HepG2 (cell line): ENCODE data around the gene POPDC2. TPM values are rescaled to one million over a fixed set of nuclear protein-coding genes. Genes with fewer than 3 reads are reported as not detected.

Experiments
- ATAC-seq: fragments of 200-7000 bp; cut with Tn5 transposase; 3 replicates; pipeline ENCODE4 v1.9.1; 2020; ENCODE audit warnings: mild to moderate bottlenecking, moderate library complexity
- BruUV-seq: library from RNA; stranded (reverse); fragments of 400-500 nt; replicated peaks from 2 replicates; lab custom pipeline; 2021; lab: Mats Ljungman, UMichigan
- CTCF ChIA-PET: fragments of 300-600 bp; formaldehyde crosslinking; extraction: SDS; loops from one replicate; lab custom pipeline; 2021; ENCODE audit warnings: low total read pairs, inconsistent platforms, low intra/inter-chr PET ratio; lab: Yijun Ruan, JAX
- POLR2A ChIA-PET: fragments of 350-600 bp; sonication (Branson Sonifier 250); formaldehyde crosslinking; loops from one replicate; lab custom pipeline; 2020; ENCODE audit warnings: antibody characterized with exemption, inconsistent platforms; lab: Yijun Ruan, JAX
- DNase-seq: peaks from one replicate; pipeline ENCODE4 v3.0.0-alpha.2; 2015; ENCODE audit warnings: low spot score
- FAIRE-seq: peaks from 3 replicates; lab custom pipeline; 2011; peaks lifted over from hg19 to GRCh38; lab: Jason Lieb, UNC
- H2AFZ ChIP-seq: one replicate; pipeline ENCODE4 v1.6.1; 2011; ENCODE audit warnings: low read length, inconsistent platforms
- H3K27ac ChIP-seq: fragments of 300-600 bp; 3 replicates; pipeline ENCODE4 v1.8.0; 2011; ENCODE audit warnings: mixed run types, mild to moderate bottlenecking, mixed read lengths, low read length, inconsistent platforms; ENCODE audit not compliant: insufficient read depth; ENCODE audit errors: extremely low read length
- H3K27me3 ChIP-seq, 2 experiments: fragments of 200-600 bp in 1 of 2; 2 replicates in 1 of 2; 3 replicates in 1 of 2; pipeline versions ENCODE4 v1.6.0 to v1.8.0; 2011; ENCODE audit warnings: low read length in 2 of 2, mild to moderate bottlenecking in 2 of 2, moderate library complexity in 2 of 2, inconsistent platforms in 1 of 2; ENCODE audit not compliant: insufficient read depth in 2 of 2, control insufficient read depth in 1 of 2
- H3K36me3 ChIP-seq, 2 experiments: fragments of 200-600 bp in 1 of 2; replicated peaks in 1 of 2; 2 replicates in 1 of 2; 3 replicates in 1 of 2; pipeline versions ENCODE4 v1.5.1 to v1.8.0; 2011; ENCODE audit warnings: low read length in 2 of 2, inconsistent platforms in 1 of 2; ENCODE audit not compliant: insufficient read depth in 2 of 2, control insufficient read depth in 1 of 2
- H3K4me1 ChIP-seq: 2 replicates; pipeline ENCODE4 v1.5.1; 2012; ENCODE audit warnings: low read length, inconsistent platforms; ENCODE audit not compliant: insufficient read depth
- H3K4me2 ChIP-seq: 2 replicates; pipeline ENCODE4 v1.6.0; 2011; ENCODE audit warnings: low read depth, low read length, inconsistent platforms
- H3K4me3 ChIP-seq, 3 experiments: fragments of 200-600 bp in 1 of 3; sonication (generic), shearing (Covaris generic) in 1 of 3; replicated peaks in 1 of 3; 2 replicates each; pipeline ENCODE4 v1.5.1; 2011 to 2016; ENCODE audit warnings: low read length in 3 of 3, inconsistent platforms in 2 of 3, low read depth in 2 of 3, mild to moderate bottlenecking in 2 of 3, control low read depth in 1 of 3, mixed read lengths in 1 of 3; ENCODE audit not compliant: insufficient read depth in 1 of 3
- H3K79me2 ChIP-seq: one replicate; pipeline ENCODE4 v1.6.1; 2011; ENCODE audit warnings: low read length, inconsistent platforms; ENCODE audit not compliant: insufficient read depth
- H3K9ac ChIP-seq: 2 replicates; pipeline ENCODE4 v1.6.0; 2011; ENCODE audit warnings: mild to moderate bottlenecking, low read depth, low read length, inconsistent platforms; ENCODE audit not compliant: insufficient read depth
- H3K9me3 ChIP-seq: 2 replicates; pipeline ENCODE4 v1.5.1; 2012; ENCODE audit warnings: mild to moderate bottlenecking, low read length
- H4K20me1 ChIP-seq: 2 replicates; pipeline ENCODE4 v1.6.0; 2011; ENCODE audit warnings: inconsistent platforms, mild to moderate bottlenecking, low read length, moderate library complexity; ENCODE audit not compliant: insufficient read depth
- BCL6 ChIP-seq: IDR thresholded peaks from 2 replicates; pipeline ENCODE4 v1.6.1; 2016; ENCODE audit warnings: missing genetic modification reagents, missing compliant biosample characterization
- KLF16 ChIP-seq, 2 experiments: sonication (generic) in 1 of 2; formaldehyde crosslinking in 1 of 2; IDR thresholded peaks; 2 replicates each; pipeline versions ENCODE4 v1.6.1 to v1.8.0; 2016 to 2023; ENCODE audit warnings: missing genetic modification reagents in 2 of 2, missing compliant biosample characterization in 1 of 2
- NFKBIZ ChIP-seq: IDR thresholded peaks from 2 replicates; pipeline ENCODE4 v1.6.1; 2018; ENCODE audit warnings: missing genetic modification reagents, missing compliant biosample characterization
- POLR2A ChIP-seq, 2 experiments: IDR thresholded peaks; 2 replicates each; pipeline ENCODE4 v1.6.1; 2011; ENCODE audit warnings: low read depth in 2 of 2, low read length in 2 of 2, mild to moderate bottlenecking in 1 of 2, moderate library complexity in 1 of 2; ENCODE audit not compliant: insufficient read depth in 1 of 2
- ZKSCAN8 ChIP-seq: IDR thresholded peaks from 2 replicates; pipeline ENCODE4 v1.6.1; 2016; ENCODE audit warnings: borderline replicate concordance, missing genetic modification reagents, missing compliant biosample characterization
- ZNF616 ChIP-seq: sonication (generic); formaldehyde crosslinking; IDR thresholded peaks from 2 replicates; pipeline ENCODE4 v1.5.0; 2020; ENCODE audit warnings: low read depth, mild to moderate bottlenecking, missing genetic modification reagents
- ZNF816 ChIP-seq: sonication (generic); formaldehyde crosslinking; IDR thresholded peaks from 2 replicates; pipeline ENCODE4 v1.8.0; 2022; ENCODE audit warnings: missing genetic modification reagents, mild to moderate bottlenecking, borderline replicate concordance
- WGBS: methylation state at CpG from one replicate; pipeline ENCODE4 v1.1.6; 2017; ENCODE audit warnings: low lambda C conversion rate; 5-methylcytosine and 5-hydroxymethylcytosine counted together
- in situ Hi-C: cut with HindIII; loops from 2 replicates; pipeline ENCODE4 v1.10.0; 2017; ENCODE audit warnings: low pct_unique_long_range_greater_than_20kb; ENCODE audit not compliant: extremely low pct_ligation_motif_present
- intact Hi-C: fragments of 100-400 bp; cut with micrococcal nuclease; formaldehyde crosslinking; loops from one replicate; pipeline ENCODE4 v1.10.0; 2022; ENCODE audit not compliant: unreplicated experiment
- polyA plus RNA-seq, 8 experiments: library from polyadenylated mRNA; depleted of rRNA in 3 of 8; stranded (reverse) in 7 of 8; unstranded in 1 of 8; fragments of >200 nt; fragmentation: Illumina TruSeq in 4 of 8; extraction: Trizol in 4 of 8; gene quantifications; 2 replicates each; pipeline versions ENCODE4 v1.2.1 to v1.2.3, GENCODE V29; 2011 to 2016; ENCODE audit warnings: low read depth in 4 of 8, missing spikeins in 1 of 8, mixed read lengths in 1 of 8; ENCODE audit not compliant: insufficient read depth in 1 of 8
- total RNA-seq, 5 experiments: library from RNA; depleted of rRNA; stranded (reverse); fragments of >200 nt; fragmentation: Illumina TruSeq; extraction: Trizol; gene quantifications; 2 replicates each; pipeline ENCODE4 v1.2.3, GENCODE V29; 2016; ENCODE audit warnings: low read depth in 1 of 5
- TF ChIP-seq, protein P1 (sequence below): sonication (generic); formaldehyde crosslinking; IDR thresholded peaks from 2 replicates; pipeline ENCODE4; 2020; ENCODE audit warnings: missing genetic modification reagents, mild to moderate bottlenecking, borderline replicate concordance
- TF ChIP-seq, protein P2 (sequence below), 2 experiments: IDR thresholded peaks; 2 replicates each; pipeline ENCODE4 v1.6.1; 2011 to 2012; ENCODE audit warnings: low read length in 2 of 2, borderline replicate concordance in 1 of 2, low read depth in 1 of 2, mild to moderate bottlenecking in 1 of 2, moderate library complexity in 1 of 2

Gene POPDC2
- total and polyA plus RNA-seq, 2 of the 13 experiments (the other 11 are each of a cell fraction or from before 2014, with no cell fraction given) = 0.18 to 0.58 TPM

DNA sequence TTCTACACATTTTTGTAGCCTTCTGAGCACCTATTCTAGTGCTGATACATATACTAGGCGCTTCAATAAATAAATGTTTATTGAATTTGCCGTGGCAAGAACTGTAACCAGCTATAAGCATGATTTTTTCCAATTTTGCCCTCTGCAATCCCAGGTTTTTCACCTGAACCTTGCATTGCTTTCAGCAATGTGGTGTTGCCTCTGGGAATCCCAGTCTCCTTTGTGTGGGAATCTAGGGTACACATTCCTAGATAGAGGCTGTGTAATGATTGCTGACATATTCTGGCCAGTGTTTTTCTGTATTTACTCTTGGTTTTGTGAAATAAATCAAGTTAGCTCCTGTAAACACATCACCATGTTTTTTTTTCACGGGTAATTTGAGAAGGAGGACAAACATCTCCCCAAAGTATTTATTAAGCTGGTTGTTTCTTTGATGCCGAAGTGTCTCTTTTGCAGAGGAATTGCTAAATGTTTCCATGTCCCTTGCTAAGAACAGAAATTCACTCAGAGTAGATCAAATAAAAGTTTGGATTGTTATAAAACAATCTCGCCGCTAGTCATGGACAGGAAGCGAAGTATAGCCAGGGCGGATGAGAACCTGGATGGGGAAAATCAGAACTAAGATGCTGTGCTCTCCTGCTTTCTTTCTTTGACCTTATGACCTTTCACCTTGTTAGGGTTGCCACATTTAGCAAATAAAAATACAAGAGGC, 43.6 kb upstream of the POPDC2 start:
- H3K36me3 ChIP-seq = no peaks in the 10 kb centered on the region
- no peaks in the 10 kb centered on the region for H3K79me2 ChIP-seq
- H3K9ac ChIP-seq = no peak overlapping the region
- peak; percentile 73 for ATAC-seq
- no peaks in the 10 kb centered on the region for H3K9me3 ChIP-seq
- DNase-seq = peak; percentile 17
- peaks cover 11% of the 10 kb centered on the region for H3K4me1 ChIP-seq
- no peaks in the 10 kb centered on the region; a peak in 1 of 5 replicates for H3K27me3 ChIP-seq
- WGBS = 14% methylated on average over 8 of the region's 8 CpGs
- ChIA-PET CTCF (no interaction called here), POLR2A (no interaction called here)
- no peak overlapping the region for H3K27ac ChIP-seq
- H2AFZ ChIP-seq = no peak overlapping the region
- in situ Hi-C loops (no loop called here), intact Hi-C loops (no loop called here)
- no peak overlapping the region for H3K4me2 ChIP-seq
- H4K20me1 ChIP-seq = no peaks in the 10 kb centered on the region
- TF ChIP-seq ZNF616 (no peak), BCL6 (CRISPR knock-in tag) (peak; percentile 93), NFKBIZ (CRISPR knock-in tag) (no peak)
- H3K4me3 ChIP-seq = no peak overlapping the region
- no peak for FAIRE-seq
- no TSS peak for BruUV-seq

DNA sequence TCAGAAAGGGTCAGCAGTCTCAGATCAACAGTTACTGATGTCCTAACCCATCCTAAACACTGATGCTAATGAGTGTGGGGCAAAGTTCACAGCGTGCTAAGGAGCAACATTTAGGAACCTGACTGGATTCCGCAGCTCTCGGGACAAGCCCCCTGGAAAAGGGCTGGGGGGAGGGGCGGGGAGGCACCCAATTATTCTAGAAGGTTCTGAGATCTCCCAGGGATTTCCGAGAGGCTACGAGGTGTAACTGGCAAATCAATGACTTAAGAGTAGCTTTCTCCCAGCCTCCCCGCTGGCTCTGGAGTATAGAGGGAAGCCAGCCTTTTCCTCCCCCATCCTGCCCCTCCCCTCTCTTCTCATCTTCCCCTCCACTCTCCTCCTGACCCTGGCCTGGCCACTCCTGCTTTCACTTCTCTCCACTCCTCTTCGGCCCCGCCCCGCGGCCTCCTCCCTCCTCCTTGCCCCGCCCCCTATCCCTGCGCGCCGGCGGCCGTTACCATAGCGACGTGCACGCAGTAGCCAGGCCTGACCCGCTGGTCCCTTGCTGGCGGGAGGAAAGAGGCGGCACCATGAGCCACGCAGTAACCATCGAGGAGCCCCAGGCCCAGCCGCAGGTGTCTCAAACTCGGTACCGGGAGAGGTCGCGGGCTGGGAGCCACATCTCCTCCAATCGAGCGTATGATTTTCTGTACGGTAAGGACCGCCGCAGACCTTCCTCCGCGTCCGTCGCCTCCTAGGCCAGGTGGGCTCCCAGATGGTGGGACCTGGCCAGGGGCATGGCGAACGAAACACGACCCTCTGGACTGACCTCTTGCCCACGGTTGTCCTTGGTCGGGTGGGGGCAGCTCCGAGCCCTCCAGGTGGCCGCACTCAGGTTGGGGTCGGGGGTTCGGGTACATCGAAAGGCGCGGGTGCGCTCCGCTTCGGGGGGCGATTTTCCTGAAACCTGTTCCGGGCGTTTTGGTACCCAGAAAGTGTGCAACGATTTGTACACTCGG, 42.4 kb upstream of the POPDC2 start, which contains the start of gene CFAP91:
CFAP91 (plus strand) TSS at position 493 of the 998 bp plus-strand sequence; CDS start at position 570, 77 bp downstream.
- Histone ChIP-seq H3K36me3 (no peaks in the 10 kb centered on the region), H3K4me1 (peaks cover 11% of the 10 kb centered on the region), H3K27ac (no peak within 1 kb of the TSS), H3K79me2 (no peaks in the 10 kb centered on the region), H4K20me1 (no peaks in the 10 kb centered on the region), H2AFZ (no peak within 1 kb of the TSS), H3K4me3 (no peak within 1 kb of the TSS), H3K9ac (no peak within 1 kb of the TSS), H3K27me3 (no peaks in the 10 kb centered on the region; a peak in 1 of 5 replicates), H3K9me3 (no peaks in the 10 kb centered on the region), H3K4me2 (no peak within 1 kb of the TSS)
- ATAC-seq = no peak
- no peak for FAIRE-seq
- in situ Hi-C loops = no loop called here
- ChIA-PET CTCF (no interaction called here), POLR2A (no interaction called here)
- BruUV-seq = no TSS peak
- DNase-seq = no peak
- intact Hi-C loops = no loop called here
- 87% methylated on average over 45 of the region's 59 CpGs for WGBS
- TF ChIP-seq, protein P1, sequence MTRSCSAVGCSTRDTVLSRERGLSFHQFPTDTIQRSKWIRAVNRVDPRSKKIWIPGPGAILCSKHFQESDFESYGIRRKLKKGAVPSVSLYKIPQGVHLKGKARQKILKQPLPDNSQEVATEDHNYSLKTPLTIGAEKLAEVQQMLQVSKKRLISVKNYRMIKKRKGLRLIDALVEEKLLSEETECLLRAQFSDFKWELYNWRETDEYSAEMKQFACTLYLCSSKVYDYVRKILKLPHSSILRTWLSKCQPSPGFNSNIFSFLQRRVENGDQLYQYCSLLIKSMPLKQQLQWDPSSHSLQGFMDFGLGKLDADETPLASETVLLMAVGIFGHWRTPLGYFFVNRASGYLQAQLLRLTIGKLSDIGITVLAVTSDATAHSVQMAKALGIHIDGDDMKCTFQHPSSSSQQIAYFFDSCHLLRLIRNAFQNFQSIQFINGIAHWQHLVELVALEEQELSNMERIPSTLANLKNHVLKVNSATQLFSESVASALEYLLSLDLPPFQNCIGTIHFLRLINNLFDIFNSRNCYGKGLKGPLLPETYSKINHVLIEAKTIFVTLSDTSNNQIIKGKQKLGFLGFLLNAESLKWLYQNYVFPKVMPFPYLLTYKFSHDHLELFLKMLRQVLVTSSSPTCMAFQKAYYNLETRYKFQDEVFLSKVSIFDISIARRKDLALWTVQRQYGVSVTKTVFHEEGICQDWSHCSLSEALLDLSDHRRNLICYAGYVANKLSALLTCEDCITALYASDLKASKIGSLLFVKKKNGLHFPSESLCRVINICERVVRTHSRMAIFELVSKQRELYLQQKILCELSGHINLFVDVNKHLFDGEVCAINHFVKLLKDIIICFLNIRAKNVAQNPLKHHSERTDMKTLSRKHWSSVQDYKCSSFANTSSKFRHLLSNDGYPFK (CRISPR knock-in tag) = no peak
- TF ChIP-seq ZKSCAN8 (CRISPR knock-in tag) (no peak), KLF16 (CRISPR knock-in tag; IDR thresholded peaks at IDR 0.05) (no peak), ZNF816 (CRISPR knock-in tag) (no peak), POLR2A (IDR thresholded peaks at IDR 0.05; ENCODE audit: insufficient read depth in 1 of 2, low read depth in 2 of 2, low read length in 2 of 2) (no peak)
- TF ChIP-seq, protein P2, sequence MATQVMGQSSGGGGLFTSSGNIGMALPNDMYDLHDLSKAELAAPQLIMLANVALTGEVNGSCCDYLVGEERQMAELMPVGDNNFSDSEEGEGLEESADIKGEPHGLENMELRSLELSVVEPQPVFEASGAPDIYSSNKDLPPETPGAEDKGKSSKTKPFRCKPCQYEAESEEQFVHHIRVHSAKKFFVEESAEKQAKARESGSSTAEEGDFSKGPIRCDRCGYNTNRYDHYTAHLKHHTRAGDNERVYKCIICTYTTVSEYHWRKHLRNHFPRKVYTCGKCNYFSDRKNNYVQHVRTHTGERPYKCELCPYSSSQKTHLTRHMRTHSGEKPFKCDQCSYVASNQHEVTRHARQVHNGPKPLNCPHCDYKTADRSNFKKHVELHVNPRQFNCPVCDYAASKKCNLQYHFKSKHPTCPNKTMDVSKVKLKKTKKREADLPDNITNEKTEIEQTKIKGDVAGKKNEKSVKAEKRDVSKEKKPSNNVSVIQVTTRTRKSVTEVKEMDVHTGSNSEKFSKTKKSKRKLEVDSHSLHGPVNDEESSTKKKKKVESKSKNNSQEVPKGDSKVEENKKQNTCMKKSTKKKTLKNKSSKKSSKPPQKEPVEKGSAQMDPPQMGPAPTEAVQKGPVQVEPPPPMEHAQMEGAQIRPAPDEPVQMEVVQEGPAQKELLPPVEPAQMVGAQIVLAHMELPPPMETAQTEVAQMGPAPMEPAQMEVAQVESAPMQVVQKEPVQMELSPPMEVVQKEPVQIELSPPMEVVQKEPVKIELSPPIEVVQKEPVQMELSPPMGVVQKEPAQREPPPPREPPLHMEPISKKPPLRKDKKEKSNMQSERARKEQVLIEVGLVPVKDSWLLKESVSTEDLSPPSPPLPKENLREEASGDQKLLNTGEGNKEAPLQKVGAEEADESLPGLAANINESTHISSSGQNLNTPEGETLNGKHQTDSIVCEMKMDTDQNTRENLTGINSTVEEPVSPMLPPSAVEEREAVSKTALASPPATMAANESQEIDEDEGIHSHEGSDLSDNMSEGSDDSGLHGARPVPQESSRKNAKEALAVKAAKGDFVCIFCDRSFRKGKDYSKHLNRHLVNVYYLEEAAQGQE (IDR thresholded peaks at IDR 0.05; ENCODE audit: borderline replicate concordance in 1 of 2, low read depth in 1 of 2, low read length in 2 of 2) = no peak
